HuH-7 (cell line): ENCODE measurements around the gene IFIH1.
A peak's percentile ranks its signal among the peaks of the same experiment; 100 is the strongest.

Experiments used
- DNase-seq: peaks from one replicate; pipeline ENCODE4 v3.0.0; 2011; ENCODE audit warnings: low spot score

Gene IFIH1

DNA sequence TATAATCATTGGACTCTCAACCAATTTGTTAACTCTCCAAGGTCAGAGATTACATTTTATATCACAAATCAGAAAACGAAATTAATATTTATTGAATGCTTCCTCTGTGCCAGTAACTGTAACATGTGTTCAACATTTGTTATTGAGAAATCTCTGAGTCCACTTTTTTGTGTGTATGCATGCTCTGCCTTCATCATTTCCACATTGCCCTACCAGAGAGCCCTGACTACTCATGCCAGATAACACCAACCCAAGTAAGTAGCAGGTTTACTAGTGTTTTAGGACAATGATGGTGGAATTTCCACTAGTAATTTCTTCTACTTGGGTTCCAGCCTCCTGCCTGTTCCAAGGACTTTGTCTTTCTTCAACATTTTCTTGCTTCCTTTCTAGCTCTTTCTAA is 61.1 kb downstream of the IFIH1 start:
- DNase-seq = no peak

DNA sequence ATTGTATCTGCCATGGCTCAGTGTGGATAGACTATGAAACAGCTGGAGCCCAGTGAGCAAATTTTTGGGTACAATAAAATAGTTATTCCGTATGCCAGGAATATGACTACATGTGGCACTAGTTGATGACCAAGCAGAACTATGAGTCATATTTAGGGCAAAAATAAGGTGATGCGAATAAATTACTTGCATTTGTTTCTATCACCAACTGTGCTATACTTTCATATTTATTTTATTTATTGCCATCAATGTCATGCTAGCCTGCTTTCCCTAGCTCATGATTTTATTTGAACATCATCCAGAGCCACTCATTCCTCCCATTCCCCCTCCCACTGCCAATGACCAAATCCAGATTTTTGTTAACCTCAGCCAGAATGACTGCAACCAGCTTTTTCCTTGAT is 61.9 kb downstream of the IFIH1 start:
- DNase-seq = no peak

DNA sequence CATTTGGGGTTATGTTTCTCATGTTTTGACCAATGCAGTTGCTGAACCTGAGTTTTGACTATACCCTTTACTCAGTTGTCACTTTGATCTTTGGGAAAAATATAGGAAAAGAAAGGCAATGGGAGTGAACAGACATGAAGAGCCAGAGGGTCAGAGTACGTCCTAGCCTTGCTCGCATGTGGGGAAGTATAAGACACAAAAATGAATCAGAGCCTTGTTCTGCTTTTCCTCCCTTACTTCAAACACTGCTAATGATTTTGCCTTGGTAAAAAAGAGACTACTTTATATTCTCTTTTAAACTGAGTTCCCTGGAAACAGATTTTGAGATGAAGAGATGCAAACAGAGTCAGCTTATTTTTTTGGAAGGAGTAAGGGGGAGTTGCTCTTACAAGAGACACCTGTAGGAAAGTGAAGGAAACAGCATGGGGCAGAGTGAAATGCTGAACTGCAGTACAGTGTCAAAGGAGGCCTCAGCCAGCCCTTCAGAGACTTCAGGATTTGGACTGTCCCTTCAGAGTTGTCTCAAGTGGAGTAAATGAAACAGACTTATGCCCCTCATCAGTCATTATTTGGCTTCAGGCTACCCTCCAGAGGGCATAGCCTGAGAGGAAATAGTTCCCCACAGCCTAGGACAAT is 64.1 kb downstream of the IFIH1 start:
- DNase-seq = no peak

DNA sequence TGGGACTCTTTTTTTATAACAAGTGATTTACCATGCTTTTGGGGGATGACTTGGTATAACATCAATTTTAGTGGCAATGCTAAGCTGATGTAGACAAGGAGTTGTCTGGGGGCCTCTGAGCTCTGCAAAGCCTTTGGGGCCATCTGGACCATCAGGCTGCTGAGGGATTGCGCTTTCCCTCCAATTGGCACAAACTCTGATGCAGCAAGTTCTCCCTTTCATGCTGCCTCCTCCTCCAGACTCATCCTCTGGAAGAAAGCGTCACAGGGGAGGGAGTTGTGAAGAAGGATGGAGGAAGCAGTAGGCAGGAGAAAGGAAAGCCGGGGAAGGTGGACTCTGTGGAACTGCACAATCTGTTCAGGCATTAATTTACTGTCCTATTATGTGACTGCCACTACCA is 65.0 kb downstream of the IFIH1 start:
- no peak for DNase-seq

DNA sequence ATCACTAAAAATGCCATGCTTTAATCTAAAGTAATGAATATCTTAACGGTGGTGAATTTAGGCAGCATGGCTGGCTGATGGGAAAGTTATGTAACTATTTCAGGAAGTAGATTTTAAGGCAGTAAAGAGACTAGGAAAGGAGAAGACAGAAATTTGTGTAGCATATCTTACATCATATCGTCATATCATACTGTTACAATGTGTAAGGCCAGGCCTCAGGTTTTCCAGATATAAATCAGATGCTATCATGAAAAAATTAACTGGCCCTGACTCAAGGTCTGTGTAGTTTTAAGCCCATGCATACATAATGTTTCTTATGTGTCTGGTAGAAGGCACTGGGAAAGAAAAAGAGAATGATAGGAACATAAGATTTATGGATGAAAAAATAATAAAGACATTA is 66.3 kb downstream of the IFIH1 start:
- no peak for DNase-seq

DNA sequence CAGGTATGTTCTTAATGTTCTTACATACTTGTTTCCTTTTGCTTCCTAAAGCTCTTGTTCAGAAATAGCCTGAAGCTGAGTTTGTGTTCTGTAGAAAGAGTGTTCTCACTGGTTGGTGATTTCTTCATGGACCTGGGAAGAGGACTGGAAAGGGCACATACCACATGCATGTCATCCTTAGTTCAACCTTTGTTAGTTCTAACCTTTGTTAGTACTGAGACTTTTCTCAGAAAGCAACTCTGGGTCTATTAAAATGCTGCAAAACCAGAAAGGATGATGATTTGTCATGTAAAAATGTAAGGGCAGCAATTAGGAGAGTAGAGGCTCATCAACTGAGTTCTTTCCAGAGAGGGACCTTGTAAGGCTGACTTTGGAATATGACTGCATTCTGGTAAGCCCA is 72.7 kb downstream of the IFIH1 start:
- no peak for DNase-seq

DNA sequence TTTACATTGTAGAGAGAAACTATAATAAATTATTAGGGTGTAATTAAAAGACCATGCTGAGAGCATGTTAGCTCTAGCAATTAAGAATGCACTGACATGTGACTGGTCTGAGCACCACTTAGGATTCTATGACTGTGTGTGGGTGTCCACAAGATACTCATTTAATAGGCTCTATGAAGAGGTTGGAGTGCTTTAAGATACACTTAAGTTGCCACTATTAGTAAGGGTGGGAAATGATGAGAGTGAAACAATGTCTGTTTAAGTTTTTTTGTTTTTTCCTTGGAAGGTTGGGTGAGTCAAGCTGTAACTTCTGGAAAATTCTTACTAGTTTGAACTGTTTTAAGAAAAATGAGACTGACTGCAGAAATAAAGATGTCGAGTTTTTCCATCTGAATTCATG is 73.4 kb downstream of the IFIH1 start:
- no peak for DNase-seq

DNA sequence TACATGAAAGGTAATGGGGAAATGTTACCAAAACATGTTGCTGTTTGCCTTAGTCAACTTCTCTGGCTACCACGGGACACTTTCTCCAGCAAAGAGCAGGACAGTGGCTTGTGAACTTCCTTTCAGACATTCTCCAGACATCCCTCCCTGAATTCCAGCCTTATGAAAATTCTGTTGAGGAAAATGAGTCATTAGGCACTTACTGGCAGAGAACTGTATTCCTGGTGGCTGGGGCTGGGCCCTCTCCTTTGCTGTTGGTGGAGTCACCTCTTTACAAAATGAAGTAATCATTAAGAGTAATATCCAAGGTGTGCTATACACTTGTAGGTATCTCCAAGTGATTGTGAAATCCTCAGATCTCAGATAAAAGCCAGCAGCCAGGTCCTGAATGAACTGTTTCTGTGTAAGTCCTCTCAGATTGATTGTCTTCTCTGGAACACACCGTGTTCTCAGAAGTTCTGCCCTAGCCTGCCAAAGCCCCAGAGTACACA is 73.9 kb downstream of the IFIH1 start:
- no peak for DNase-seq

DNA sequence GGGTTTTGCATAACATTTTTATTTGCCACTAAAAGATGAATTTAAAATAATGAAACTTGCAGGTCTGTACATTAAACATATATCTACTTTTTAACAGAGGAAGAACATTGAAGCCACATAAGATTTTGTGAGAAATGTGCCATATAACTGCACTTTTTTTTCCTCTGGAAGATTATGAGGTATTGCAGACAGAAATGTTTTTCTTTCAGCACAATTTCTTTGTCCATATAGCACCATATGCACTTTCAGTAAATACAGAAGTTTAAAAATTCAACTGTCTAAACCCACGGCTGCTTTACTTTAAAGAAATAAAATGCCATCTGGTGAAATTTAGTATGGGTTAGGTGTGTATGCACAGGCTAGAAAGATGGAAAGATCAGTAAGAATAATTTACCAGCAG is 74.8 kb downstream of the IFIH1 start:
- DNase-seq = no peak

DNA sequence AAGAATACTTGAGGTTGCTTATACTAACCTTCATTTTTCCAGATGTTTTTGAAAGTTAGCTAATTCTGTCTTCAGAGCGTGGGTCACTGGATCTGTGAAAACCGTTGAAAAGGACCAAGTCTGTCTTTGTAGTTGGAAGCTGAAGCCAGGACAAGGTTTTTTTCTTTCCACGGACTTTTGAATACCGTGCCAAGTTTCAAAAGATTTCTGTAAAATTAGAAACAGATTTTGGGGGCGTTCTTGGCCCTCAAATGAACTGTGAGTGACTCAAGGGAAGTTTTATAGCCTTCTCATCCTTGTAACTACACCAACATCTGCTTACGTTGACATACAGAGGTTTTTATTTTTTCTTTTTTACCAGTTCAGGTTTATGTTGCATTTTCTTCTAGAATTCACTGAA is 75.2 kb downstream of the IFIH1 start, which contains the start of gene FAP:
Gene FAP (minus strand): TSS at position 152 of the 400 bp plus-strand sequence. CDS start 118 bp downstream, at position 34.
- no peak for DNase-seq

DNA sequence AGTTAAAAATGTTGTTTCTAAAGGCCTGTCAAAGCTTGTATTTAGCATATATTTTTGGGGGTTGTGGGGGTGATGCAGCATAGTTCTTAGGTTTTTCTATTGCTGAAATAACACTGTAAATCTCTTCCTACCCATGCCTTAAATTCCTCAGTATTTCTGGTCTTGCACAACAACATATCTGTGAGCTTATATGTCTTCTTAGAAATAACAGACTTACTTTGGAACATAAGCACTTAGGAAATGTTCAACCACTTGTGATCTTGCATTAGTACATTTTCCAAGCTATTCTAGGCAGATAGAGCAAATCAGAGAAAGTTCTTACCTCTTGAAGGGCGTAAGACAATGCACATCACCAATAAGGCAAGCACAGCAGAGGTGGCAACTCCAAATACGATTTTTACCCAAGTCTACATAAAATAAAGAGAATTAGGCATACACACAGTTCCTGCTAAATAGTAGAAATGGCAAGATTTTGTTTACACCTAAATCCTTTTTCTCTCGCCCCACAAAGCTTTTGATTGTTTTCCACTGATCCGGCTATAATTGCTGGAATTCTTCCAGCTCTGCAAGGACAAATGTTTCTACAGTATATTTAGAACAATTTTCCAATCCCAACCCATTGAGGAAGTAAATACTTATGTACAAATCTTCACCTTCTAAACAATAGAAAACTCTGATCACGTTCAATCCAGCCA is 75.8 kb downstream of the IFIH1 start:
- no peak for DNase-seq

DNA sequence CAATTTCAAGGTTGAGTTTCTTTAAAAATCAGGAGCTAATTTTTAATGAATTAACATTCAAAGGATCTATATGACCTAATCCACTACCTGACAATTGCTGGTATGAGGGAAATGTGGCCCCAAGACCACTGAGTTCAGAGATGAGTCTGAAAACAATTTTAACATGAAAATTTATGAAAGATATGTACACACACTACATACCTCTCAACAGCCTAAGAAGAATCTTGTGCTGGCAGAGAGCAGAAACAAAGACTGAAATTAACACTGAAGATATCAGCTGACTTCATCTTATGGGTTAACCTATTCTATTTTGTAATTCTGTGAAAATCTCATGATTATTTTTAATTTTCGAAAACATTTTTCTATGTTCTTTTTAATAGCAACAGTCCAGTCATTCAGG is 76.9 kb downstream of the IFIH1 start:
- DNase-seq = no peak

DNA sequence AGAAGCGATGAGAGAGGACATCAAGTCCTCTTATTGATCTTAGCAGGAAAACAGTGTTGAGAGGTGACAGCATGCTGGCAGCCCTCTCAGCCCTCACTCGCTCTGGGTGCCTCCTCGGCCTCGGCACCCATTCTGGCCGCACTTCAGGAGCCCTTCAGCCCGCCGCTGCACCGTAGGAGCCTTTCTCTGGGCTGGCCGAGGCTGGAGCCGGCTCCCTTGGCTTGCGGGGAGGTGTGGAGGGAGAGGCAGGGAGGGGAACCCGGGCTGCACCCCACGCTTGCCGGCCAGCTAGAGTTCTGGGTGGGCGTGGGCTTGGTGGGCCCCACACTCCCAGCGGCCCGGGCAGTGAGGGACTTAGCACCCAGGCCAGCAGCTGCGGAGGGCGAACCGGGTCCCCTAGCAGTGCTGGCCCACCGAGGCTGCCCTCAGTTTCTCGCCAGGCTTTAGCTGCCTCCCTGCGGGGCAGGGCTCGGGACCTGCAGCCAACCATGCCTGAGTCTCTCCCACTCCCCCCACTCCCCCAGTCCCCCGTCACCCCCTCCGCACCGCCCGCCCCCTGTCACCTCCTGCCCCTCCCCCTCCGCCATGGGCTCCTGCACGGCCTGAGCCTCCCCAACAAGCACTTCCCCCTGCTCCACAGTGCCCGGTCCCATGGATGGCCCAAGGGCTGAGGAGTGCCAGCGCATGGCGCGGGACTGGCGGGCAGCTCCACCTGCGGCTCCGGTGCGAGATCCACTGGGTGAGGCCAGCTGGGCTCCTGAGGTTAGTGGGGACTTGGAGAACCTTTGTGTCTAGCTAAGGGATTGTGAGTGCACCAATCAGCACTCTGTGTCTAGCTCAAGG is 83.6 kb downstream of the IFIH1 start:
- no peak for DNase-seq

DNA sequence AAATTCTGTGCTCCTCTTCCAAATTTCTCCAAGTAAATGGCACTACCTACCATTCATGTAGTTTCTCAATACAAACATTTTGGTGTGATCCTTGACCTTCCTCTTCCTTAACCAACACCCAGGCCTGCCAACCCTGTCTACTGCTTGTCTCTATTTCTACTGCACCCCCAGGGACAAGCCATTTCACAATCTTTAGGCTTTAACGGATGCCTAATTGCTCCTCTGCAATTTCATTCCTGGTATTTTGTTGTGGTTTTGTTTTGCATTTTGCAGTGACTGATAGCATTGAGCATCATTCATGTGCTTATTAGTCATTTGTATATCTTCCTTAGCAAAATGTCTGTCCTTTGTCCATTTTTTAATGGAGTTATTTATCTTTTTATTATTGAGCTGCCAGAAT is 85.3 kb downstream of the IFIH1 start:
- no peak for DNase-seq

DNA sequence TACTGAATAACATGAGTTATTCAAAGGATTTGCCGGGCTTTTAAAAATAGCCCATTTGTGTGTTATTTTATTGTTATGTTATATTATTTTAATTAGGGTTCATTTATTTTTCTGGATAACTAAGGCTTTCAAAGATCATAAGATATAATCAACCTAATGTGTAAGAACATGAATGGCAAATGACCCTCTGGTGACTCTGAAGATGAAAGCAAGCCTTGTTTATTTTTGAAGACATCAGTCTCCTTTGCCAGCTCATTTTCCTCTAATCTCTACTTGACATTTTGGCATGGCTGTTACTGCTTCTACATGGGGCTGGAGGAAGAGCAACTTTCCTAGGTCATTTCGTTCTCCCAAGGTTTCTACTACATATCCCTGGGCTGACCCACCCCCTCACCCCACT is 85.8 kb downstream of the IFIH1 start:
- no peak for DNase-seq

DNA sequence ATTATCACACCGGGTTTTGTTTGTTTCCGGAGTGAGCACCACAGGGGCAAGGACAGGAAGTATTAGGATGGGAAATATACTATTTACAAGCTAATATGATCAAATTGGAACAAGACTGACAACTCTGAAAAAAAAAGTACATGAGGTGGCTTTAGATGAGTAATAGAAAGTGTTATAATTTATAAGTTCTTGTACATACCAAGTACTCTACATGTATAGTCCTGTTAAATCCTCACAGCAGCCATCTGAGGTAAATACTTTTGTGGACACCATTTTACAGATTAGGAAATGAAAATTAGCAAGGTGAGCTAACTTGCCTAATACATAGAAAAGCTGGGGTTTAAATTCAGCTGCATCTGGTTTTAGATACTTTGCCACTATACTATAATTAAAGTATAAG is 86.5 kb downstream of the IFIH1 start:
- no peak for DNase-seq

DNA sequence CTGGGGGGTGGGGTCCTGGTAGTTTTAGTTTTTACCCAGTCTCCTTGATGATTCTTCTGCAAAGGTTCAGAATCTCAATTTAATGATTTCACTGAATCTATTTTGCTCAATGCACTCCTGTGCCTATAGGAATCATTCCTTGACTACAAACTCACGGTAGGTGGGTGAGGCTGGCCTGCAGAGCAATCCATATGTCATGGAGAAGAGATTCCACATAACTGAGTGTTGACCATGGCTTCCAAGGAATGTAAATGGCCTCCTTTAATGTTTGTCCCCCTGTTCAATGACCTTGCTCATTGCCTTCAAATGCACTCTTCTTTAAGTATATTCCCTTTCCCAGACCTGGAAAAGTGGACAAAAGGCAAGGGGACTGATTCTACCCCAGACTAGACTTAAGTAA is 87.7 kb downstream of the IFIH1 start:
- no peak for DNase-seq

DNA sequence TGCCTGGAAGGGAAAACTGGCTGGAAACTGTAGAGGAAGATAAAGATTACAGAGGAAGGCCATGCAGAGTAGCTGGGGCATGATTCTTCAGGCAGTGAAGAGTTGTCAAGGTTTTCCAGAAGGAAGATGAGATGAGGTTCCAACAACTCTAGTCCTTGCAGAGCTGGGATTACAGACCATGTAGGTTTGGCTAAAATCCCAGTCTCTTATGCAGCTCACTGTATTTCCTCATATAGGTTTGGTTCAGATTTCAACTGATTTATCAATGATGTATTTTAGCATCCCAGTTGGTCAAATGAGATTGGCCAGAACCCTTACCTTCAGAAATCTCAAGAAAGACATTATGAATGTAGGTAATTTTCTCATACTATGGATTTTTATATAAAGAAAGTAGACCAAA is 91.6 kb downstream of the IFIH1 start:
- DNase-seq = no peak

DNA sequence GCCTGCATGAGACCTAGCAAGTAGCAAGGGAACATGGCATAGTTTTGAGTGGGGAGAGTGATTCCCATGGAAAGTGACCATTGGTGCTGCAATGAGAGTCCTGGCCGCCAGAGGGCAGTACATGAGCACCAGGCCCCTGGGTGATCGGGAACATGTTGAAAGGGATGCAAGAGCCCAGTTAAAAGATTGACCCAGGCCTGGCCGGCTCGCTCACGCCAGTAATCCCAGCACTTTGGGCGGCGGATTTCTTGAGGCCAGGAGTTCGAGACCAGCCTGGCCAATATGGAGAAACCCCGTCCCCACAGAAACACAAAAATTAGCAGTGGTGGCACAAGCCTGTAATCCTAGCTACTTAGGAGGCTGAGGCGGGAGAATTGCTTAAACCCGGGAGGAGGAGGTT is 97.4 kb downstream of the IFIH1 start:
- peak; percentile 64 for DNase-seq

DNA sequence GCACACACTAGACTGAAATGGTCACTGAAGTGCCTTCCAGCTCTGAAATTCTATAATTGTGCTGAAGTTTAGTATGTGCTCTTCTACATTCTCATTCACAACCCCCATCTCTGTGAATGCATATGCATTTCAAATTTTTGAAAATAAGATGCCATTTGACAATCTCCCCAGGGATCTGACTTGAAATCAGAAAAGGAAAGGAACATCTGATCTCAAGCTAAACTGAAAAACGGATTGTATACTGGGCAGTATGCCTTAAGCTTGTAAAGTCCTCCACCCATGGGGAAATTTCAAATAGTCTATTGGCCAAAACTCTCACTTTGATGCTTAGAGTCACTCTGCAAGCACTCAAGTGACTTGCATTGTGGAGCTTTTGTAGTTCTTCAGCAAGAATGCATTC is 98.1 kb downstream of the IFIH1 start:
- no peak for DNase-seq

DNA sequence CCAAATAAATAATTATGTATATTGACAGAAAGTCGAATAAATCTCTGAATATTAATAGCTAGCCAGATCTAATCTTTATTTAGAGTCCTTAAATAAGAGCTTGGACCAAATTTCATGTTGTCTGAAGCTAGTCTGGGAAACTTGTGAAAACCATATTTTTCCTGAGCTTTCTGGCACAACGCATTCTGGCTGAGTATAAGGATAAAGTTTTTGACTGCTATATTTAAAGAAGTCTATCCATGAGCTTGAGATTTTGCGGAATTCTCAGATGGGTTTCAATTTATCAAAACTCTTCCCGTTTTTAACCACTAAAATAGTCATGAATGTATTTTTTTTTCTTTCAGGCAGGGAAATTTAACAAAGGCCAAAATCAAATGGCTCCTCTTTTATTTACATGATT is 99.1 kb downstream of the IFIH1 start:
- no peak for DNase-seq

DNA sequence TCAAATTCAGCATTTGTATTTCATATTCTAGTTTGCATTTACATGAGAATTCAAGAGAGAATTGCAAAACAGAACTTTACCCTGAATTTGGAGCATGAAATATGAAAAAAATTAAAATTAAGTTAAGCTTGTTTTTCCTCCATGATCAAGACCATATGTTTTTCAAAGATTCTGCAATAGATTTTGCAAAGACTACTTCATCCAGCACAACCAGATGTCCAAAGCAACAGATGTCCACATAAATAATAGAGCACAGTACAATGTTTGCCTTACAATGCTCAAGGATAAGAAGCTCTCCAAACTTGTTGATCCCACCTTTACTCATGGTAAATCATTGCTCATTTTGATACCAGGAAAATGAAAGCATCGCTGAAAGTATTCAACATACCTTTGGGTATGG is 100.9 kb downstream of the IFIH1 start:
- DNase-seq = no peak
